ENCODE data around the gene SSTR4.

Gene SSTR4

DNA sequence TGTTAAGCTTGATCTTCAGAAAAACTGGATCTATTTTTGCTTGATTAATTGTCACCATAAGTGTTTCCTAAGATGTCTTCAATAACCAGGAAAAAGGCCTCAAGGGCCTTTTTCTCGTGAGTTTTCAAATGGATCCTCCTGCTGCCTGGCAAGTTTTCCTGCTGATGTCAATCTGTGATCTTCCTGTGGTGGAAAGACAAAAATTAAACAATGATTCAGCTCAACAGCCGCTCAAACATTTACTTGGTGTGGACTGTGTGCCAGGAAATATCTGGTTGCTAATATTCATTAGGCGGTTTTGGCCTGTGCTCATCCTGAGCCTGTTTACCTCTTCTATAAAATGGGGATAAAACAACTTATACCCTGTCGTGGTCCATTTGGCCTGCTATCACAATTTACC is 35.4 kb upstream of the SSTR4 start:
- Mint-ChIP-seq H3K27me3 (ENCODE audit: low read depth) (peaks cover 8% of the 10 kb centered on the region), H3K4me1 (no peaks in the 10 kb centered on the region), H3K36me3 (ENCODE audit: low read depth) (no peaks in the 10 kb centered on the region), H3K27ac (no peak overlapping the region), H3K4me3 (no peak overlapping the region), H3K9me3 (peaks cover 2% of the 10 kb centered on the region)
- TF ChIP-seq, protein P1, sequence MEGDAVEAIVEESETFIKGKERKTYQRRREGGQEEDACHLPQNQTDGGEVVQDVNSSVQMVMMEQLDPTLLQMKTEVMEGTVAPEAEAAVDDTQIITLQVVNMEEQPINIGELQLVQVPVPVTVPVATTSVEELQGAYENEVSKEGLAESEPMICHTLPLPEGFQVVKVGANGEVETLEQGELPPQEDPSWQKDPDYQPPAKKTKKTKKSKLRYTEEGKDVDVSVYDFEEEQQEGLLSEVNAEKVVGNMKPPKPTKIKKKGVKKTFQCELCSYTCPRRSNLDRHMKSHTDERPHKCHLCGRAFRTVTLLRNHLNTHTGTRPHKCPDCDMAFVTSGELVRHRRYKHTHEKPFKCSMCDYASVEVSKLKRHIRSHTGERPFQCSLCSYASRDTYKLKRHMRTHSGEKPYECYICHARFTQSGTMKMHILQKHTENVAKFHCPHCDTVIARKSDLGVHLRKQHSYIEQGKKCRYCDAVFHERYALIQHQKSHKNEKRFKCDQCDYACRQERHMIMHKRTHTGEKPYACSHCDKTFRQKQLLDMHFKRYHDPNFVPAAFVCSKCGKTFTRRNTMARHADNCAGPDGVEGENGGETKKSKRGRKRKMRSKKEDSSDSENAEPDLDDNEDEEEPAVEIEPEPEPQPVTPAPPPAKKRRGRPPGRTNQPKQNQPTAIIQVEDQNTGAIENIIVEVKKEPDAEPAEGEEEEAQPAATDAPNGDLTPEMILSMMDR (IDR thresholded peaks at IDR 0.05; ENCODE audit: unreplicated experiment in 3 of 3) = no peak

DNA sequence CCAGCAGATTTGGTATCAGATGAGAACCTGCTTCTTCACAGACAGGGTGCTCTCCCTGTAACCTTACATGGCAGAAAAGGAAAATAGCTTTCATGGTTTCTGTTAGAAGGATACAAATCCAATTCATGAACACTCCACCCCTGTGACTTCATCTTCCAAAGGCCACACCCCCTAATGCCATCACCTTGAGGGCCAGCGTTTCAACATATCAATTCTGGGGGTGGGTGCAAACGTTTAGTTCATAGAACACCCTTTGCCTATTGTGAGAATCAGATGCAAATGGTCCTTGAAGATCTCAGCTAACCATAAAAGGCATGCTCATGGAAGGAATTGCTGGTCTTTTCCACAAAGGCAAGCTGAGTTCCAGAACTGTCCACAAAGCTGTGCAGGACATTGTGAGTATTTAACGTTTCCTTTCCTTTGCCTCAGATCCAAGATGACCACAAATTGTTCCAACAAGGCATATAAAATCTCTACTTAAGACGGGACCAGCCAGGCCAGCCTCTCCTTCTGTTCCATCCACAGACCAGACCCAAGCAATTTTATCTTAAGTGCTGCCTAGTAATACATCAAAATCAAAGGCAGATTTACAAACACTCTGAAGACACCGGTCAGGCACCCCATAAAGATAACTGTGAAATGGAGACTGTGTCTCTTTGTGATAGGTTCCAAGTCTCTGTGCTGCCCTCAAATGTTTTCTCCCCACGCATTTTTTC is 34.7 kb upstream of the SSTR4 start:
- H3K4me3 Mint-ChIP-seq = no peak overlapping the region
- no peaks in the 10 kb centered on the region for H3K36me3 Mint-ChIP-seq (ENCODE audit: low read depth)
- no peaks in the 10 kb centered on the region for H3K9me3 Mint-ChIP-seq
- H3K4me1 Mint-ChIP-seq = no peaks in the 10 kb centered on the region
- H3K27ac Mint-ChIP-seq = no peak overlapping the region
- TF ChIP-seq, protein P1 (IDR thresholded peaks at IDR 0.05; ENCODE audit: unreplicated experiment in 3 of 3) = no peak
- H3K27me3 Mint-ChIP-seq (ENCODE audit: low read depth) = peaks cover 8% of the 10 kb centered on the region

DNA sequence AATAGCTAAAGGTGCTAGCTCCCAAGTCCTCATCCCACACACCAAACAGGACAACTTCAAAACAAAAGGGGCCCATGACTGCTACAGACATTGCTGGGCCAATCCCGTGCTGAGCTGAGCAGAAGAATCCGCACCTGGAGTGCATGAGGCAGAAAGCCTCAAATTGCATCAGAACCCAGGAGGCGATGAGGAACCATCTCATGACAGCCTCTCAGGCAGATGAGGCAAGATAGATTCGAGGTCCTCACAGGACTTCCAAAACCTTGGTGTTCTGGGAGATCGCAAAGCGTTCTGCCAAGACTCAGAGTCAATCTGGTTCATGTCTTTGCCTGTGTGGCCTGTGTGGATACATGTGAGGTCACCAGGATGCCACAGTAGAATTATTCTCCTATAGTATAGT is 32.8 kb upstream of the SSTR4 start:
- Mint-ChIP-seq H3K4me3 (no peak overlapping the region), H3K27ac (no peak overlapping the region), H3K27me3 (ENCODE audit: low read depth) (peaks cover 8% of the 10 kb centered on the region), H3K4me1 (no peaks in the 10 kb centered on the region), H3K36me3 (ENCODE audit: low read depth) (no peaks in the 10 kb centered on the region), H3K9me3 (no peaks in the 10 kb centered on the region)
- TF ChIP-seq, protein P1 (IDR thresholded peaks at IDR 0.05; ENCODE audit: unreplicated experiment in 3 of 3) = no peak

DNA sequence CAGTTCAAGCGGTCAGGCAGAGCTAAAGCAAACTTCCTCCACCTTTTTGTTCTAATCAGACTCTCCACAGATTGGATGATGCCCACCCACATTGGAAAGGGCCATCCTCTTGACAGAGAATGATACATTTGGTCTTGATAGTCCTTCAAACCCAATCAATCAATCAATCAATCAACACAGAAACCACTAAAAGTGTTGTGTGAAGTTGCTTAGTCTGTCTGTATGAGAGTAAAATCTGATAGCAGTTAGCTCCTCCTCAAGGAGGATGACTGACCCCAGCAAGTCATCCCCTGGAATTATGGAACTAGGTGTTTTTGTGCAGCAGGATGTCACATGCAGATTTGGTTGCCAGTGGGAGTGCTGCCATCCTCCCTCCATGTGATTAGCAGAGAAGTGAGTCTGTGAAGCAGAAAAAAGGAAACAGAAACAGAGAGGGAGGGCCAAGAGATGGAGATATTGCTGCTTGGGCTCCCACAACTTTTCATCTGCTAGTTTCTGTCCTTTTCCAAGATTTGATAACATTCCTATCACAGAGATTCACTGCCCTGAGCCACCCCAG is 32.0 kb upstream of the SSTR4 start:
- TF ChIP-seq, protein P1 (IDR thresholded peaks at IDR 0.05; ENCODE audit: unreplicated experiment in 3 of 3) = no peak
- Mint-ChIP-seq H3K9me3 (no peaks in the 10 kb centered on the region), H3K36me3 (ENCODE audit: low read depth) (no peaks in the 10 kb centered on the region), H3K27me3 (ENCODE audit: low read depth) (peaks cover 8% of the 10 kb centered on the region), H3K4me3 (no peak overlapping the region), H3K27ac (no peak overlapping the region), H3K4me1 (no peaks in the 10 kb centered on the region)

DNA sequence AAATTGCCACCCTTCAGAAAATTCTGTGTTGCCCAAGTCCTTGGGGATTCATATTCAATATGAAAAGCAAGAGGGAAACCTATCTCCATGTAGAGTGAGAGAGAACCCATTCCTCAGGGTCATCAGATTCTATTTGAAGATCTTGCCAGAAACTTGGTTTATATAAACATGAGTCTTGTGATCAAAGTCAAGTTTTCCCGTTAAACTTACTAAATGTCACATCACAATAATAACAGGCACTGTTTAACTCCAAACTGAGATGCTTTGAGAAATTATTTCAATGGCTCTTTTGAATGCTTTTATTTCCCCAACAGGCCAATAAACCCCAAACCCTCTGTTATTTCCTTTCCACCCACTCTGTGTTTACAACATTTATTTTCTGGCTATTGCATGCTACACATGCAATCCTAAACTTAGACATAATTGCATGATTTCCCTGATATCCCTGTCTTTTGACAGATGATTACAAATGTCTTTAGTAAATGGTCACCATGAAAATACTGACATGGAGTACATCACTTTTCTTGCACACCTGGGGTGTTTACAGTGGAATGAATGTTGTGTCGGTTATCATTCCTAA is 31.1 kb upstream of the SSTR4 start:
- TF ChIP-seq, protein P1 (IDR thresholded peaks at IDR 0.05; ENCODE audit: unreplicated experiment in 3 of 3) = no peak
- Mint-ChIP-seq H3K27me3 (ENCODE audit: low read depth) (peaks cover 8% of the 10 kb centered on the region), H3K27ac (no peak overlapping the region), H3K36me3 (ENCODE audit: low read depth) (no peaks in the 10 kb centered on the region), H3K9me3 (no peaks in the 10 kb centered on the region), H3K4me3 (no peak overlapping the region), H3K4me1 (no peaks in the 10 kb centered on the region)

Measured in nephron (organoid).